HG02973 (cell line): ENCODE results near the gene SMIM45.

Experiments used
- ATAC-seq: cut with Tn5 transposase; IDR thresholded peaks from one replicate; pipeline ENCODE4 v1.9.1; 2021; ENCODE audit warnings: moderate library complexity; ENCODE audit not compliant: unreplicated experiment

The SMIM45 gene

GRCh38 chr22:41951898-41952474 lies at the start of gene SMIM45:
Gene SMIM45, plus strand, starts transcription at chr22:41952150.
- no peak for ATAC-seq

DNA sequence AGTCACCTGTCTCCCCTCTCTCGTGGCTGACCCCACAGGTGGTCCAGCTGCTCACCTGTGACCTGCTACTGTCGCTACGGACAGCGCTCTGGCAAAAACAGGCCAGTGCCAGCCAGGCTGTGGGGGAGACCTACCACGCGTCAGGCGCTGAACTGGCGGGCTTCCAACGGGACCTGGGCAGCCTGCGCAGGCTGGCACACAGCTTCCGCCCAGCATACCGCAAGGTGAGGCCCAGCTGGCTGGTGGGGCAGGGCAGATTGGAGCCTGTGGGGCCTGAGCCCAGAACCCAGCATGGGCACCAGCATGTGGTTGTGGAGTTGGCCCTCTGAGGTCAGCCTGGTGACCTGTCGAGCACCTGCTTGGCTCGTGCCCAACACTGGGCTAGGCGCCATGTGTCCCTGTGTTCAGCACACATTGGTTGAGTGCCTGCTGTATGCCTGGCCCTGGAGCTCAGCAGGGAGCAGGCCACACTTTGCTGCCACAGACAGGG lies 49.0 kb upstream of the SMIM45 start:
- no peak for ATAC-seq

GRCh38 chr22:41904450-41905410 lies 47.2 kb upstream of the SMIM45 start:
- no peak for ATAC-seq

GRCh38 chr22:41905411-41906202 lies 46.3 kb upstream of the SMIM45 start:
- no peak for ATAC-seq

- no peak for ATAC-seq
Measured at GRCh38 chr22:41906822-41907221, 45.1 kb upstream of the SMIM45 start.

DNA sequence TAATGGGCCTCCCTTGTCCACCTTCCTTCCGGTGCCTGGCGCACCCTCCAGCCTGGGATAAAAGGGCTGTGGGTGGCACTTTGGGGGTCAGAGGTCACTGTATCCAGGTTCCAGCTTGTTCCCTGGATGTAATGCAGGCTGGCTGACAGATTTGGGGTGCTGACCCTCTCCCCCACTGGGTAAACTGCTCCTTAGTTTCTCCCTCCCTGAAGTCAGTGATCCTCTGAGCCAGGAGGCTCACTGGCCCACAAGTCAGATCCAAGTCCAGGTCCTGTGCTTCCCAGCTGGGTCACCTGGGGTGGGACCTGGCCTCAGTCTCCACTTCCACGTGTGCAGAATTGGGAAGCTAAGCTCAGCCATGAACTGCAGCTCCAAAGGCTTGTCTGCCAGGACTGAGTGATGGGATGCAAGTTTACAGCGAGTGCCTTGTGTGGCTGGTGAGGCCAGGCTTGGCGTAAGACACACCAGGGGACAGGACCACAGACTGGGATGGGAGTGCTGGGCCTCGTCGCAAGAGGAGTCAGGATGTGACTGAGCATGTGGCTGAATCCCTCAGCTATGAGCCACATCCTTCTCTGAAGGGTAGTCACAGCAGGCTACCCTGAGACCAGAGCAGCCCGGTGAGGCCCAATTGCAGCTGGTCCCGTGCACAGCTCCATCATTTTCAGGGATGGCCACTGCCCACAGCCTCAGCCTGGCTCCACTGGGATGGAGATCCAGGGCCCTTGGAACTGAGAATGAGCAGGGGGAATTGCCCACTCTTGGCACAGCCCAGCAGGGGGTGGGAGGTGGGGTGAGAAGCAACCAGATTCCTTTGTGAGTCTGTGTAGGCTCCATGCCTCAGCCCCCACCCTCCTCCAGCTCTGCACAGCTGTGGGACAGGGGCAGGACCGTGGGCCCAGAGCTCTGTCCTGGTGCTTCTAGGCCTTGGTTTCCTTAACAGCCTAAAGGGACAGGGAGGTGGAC lies 44.2 kb upstream of the SMIM45 start:
- ATAC-seq, result no peak

DNA sequence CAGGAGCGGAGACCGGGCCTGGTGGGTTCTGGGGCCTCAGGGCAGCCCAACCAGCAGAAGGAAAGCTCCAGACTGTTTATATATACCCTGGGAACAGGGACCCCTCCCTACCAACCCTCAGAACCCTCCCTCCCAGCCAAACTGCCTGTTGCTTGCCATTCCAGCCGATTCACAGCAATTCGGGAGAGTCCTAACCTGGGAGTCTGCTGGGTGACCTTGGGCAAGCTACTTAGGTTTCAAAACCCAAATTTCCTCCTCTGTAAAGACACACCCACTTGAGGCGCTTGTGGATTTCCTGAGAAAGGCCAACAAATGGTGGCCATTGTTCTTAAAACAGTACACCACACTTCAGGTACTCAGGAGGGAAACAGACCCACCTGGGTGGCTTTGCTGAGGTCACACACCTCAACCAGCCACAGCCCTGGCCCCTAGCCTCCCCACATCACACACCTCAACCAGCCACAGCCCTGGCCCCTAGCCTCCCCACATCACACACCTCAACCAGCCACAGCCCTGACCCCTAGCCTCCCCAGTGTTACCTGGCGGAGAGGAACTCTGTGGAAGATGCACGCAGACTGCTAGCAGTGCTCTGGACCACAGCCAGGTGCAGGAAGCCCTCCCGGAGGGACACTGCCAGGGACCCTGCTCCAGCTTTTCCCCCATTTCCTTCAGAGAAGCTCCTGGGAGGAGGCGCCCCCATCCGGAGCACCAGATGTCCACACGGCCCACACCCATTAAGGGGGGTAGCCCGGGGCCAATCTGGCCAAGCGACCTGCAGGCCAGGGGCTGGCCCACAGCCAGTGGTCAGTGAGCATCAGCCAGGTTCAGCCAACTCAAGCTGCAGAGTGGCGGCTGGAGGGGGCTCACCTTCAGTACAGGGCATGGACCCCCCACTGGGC lies 43.3 kb upstream of the SMIM45 start:
- no peak for ATAC-seq

- ATAC-seq, result no peak
Measured at GRCh38 chr22:41909310-41910049, 42.5 kb upstream of the SMIM45 start.

- no peak for ATAC-seq
Measured at GRCh38 chr22:41910050-41911000, 41.6 kb upstream of the SMIM45 start.

GRCh38 chr22:41911001-41911611 lies 40.8 kb upstream of the SMIM45 start:
- ATAC-seq, result no peak

GRCh38 chr22:41912338-41913039 lies 39.5 kb upstream of the SMIM45 start:
- ATAC-seq, result no peak

GRCh38 chr22:41913040-41913719 lies 38.8 kb upstream of the SMIM45 start:
- no peak for ATAC-seq

- no peak for ATAC-seq
Measured at GRCh38 chr22:41913842-41914534, 38.0 kb upstream of the SMIM45 start.

GRCh38 chr22:41914611-41915034 lies 37.3 kb upstream of the SMIM45 start:
- no peak for ATAC-seq
